NCI-H226 (cell line): ENCODE measurements around the gene GABRD.

Experiments
- DNase-seq: peaks from one replicate; pipeline ENCODE4 v3.0.0-alpha.2; 2015

Gene GABRD

GRCh38 chr1:1985375-1986050 is 33.6 kb upstream of the GABRD start:
- no peak for DNase-seq

DNA sequence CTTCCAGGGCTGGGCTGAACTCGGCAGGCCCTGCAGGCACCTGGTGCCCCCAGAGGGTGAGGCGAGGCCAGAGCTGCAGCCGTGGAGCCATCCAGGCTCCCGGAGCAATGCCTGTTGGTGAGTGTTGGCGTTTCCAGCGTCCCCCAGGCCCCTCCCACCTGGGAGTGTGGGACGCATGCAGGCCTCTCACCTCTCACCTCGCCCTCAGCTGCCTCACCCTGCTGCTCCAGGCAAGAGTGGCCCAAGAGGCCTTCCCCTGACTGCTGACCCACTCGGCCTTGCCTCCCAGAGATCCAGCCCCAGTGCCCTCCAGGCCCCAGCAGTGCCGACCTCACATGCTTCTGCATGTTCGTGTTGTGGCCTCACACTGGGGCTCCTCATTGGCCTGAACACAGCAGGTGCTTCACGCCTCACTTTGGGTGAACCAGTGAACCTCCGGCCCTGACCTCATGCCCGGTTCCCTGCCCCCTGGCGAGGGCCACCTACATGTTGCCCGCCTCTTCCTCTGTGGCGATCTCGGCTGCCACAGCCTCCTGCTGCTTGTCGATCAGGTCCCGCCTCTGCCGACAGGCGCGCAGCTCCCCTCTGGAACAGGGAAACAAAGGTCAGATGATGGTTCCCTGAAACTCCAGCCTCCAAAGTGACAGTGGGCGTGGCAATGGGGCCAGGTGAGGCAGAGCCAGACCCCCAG is 32.5 kb upstream of the GABRD start:
- DNase-seq, result no peak

DNA sequence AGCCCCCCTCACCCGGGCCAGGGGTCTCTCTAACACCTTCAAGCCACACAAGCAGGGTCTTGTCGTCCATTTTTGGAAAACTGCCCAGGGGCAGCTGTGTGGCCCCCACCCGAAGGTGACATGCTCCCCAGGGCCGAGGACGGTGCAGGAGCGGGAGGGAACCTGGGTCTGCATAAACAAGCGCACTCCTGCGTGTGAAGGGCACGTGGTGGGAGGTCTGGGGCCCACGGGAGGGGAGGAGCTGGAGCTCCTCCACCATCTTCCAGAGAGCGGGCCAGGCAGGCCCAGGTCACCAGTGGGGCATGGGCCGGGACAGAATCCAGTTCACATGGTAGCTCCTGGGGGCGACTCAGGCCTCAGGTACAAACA is 32.0 kb upstream of the GABRD start:
- no peak for DNase-seq

GRCh38 chr1:1988061-1988945 is 30.8 kb upstream of the GABRD start:
- DNase-seq, result no peak

DNA sequence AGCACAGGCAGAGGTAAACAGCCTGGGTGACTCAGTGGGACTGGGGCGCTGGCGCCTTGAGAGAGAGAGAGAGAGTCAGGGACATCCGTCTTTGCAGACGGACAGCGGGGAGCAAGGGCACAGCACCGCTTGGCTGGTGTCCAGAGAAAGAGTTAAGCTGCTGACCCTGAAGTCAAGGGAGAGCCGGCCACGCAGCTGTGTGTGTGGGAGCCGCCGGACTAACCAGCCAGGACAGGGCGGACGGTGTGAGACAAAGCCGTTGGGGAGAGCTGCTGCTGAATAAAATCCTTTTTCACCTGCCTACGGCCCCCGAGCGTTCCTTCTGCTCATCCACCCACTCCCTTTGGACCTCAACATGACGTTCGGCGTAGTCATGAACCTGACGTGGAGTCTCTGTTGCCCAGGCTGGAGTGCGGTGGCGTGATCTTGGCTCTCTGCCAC is 30.0 kb upstream of the GABRD start:
- peak; percentile 41 for DNase-seq

GRCh38 chr1:1989789-1990188 is 29.4 kb upstream of the GABRD start:
- no peak for DNase-seq

GRCh38 chr1:1990222-1990621 is 28.9 kb upstream of the GABRD start:
- no peak for DNase-seq

DNA sequence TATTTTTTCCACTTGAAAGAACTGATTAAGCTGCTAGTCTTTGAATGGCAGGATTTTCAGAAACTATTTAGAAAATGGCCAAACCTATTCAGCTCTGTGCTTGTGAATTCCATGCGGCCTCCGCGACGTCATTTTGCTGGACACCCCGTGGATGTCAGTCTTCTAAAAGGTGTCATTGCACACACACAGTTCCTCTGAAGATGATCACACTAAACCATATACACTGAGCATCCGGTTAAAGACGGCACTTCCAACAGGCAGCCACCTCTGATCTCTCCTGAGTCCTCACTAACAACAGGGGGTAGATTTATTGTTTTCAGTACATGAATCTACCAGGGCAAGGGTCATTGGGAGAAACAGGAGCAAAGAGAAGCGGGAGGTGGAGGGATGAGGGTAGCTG is 24.6 kb upstream of the GABRD start:
- no peak for DNase-seq

GRCh38 chr1:1996207-1996651 is 22.9 kb upstream of the GABRD start:
- DNase-seq, result no peak

GRCh38 chr1:1997576-1997975 is 21.6 kb upstream of the GABRD start:
- no peak for DNase-seq

DNA sequence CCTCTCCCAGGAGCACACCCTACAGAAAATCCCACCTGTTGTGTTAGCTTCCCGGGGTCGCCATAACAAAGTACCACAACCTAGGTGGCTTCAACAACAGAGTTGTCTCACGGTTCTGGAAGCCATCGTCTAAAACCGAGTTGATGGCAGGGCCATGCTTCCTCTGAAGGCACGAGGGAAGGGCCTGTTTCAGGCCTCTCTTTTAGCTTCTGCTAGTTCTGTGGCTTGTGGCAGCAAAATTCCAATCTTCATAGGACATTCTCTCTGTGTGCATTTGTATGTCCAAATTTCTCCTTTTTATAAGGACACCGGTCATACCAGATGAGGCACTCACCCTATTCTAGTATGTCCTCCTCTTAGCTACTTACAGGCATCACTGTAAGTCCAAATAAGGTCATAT is 18.7 kb upstream of the GABRD start:
- no peak for DNase-seq

GRCh38 chr1:2000850-2001249 is 18.3 kb upstream of the GABRD start:
- no peak for DNase-seq

- DNase-seq, result no peak
These were observed 17.3 kb upstream of the GABRD start for GRCh38 chr1:2001773-2002411.

DNA sequence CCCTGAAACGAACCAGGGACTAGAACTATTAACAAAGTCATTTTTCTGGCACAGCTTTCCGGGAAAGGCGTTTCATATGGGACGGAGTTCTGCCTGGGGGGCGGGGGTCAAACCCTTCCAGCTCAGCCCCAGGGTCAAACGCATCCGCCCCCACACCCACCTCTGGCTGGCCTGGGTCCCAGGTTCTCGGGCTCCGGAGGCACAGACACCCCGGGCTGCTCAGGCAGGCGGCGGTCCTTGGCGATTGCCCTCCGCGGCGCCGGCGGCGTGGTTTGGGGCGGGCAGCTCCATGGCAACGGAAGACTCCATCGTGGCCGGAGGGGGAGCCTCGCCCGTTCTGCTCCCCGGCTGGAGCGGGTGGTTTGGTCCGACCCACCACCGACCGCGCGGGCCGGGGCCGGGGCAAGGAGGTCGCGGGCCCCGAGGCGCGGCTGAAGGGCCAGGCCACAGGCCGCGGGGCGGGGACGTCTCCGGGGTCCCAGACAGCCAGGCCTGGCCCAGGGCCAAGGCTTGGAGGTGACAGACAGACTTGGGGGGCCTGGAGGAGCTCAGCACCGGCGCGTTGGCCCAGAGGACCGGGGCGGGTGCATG is 15.5 kb upstream of the GABRD start, which contains the start of gene CFAP74:
Gene CFAP74 (minus strand): TSS at position 246 of the 591 bp plus-strand sequence. CDS start 12,830 bp downstream, outside the sequence.
- no peak for DNase-seq

- no peak for DNase-seq
These were observed 14.3 kb upstream of the GABRD start for GRCh38 chr1:2004856-2005255.

DNA sequence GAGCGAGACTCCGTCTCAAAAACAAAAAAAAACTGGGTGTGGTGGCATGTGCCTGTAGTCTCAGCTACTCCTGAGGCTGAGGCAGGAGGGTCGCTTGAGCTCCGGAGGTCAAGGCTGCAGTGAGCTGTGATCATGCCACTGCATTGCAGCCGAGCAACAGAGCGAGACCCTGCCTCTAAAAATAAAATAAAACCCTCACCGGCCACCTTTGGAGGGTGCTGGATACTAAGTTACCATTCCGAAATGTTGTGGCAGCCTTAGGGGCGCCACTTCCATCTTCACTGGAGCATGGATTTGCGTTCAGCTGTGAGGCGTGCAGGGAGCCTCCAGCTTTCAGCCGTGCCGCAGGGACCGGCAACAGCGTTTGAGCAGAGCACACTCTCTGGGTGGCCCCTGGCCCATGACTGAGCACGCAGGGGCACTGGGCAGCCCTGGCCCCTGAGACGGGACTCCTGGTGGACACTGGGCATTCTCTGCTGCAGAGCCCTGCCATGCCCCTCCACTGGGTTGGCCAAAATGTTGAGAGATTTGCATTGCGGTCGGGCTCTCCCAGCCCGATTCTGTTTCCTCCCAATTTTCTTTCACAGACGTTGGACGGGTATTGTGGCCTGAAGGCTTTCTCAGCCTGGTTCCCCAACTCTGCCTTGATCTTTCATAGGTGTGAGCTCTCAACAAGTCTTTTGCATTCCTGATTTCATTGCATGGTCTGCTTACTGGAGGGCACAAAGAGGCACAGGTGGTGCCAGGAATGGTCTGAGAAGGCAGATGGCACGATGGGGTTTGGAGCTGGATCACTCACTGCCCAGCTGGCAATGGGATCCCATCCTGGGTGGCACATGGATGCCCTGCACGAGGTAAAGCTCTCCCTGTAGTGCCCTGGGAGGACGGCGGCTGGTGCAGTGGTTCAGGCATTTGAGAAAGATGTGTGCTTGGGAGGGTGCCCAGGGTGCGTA is 9.8 kb upstream of the GABRD start:
- DNase-seq, result no peak

DNA sequence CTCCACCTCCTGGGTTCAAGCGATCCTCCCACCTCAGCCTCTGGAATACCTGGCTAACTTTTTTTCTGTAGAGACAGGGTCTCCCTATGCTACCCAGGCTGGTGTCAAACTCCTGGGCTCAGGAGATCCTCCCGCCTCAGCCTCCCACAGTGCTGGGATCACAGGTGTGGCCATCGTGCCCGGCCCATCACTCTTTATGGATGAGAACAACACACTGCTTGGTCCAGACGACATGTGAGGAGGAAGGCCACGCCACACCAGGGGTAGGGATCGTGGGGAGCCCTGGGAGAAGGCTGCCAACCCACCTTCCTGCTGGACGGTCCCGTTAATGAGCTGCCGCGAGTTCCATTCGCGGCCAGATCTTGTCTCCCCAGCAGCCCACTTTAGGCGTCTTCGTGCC is 5.0 kb upstream of the GABRD start:
- no peak for DNase-seq

DNA sequence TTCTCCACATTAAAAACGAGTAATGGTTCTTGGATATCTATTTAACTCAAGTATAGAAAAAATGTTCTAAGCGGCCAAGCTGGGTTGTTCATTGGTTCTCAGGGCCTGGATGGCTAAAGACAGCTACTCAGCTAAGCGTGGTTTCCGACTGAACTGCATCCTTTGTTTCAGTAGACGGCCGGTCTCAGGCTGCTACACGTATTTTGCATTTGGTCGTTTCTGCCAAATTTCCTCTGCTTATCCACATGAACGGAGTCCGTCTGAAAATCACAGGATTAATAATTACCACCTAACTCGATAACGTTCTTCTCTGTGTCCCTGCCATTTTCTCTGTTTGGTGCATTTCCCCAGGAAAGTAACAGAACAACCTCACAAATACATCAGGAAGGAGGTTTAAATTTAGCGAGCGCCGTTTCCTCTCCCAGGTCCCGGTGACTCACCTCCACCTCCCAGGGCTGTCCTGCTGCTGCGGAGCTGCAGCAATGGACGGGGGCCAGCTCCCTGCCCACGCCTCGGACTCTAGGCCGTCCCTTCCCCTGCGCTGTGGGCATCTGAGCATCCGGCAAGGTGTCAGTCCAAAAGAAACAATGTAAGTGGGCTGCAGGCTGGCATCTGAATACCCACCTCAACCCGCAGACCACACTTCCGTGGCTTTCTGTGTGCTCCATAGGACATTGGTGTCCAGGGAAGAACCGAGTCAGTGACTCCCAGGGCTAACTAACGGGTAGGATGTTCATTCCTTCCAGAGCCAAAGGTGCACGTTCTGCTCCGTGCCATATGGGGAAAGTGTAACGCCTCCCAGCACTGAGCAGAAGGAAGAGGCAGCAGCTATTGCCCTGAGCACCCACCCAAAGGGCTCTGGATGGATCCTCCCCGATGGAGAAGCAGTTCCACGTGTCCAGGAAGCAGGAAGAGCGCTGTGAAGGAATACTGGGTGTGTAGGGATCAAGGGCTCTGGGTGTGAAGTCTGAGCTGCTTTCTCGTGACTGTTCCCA is 4.1 kb upstream of the GABRD start:
- peak; percentile 13 for DNase-seq

GRCh38 chr1:2016123-2016522 is 3.0 kb upstream of the GABRD start:
- DNase-seq, result no peak
